PFSK-1 (cell line): ENCODE results near the gene TTC27.

Experiments used
- FOXP2 ChIP-seq: optimal IDR thresholded peaks from 2 replicates; pipeline ENCODE3; 2011; ENCODE audit warnings: borderline replicate concordance, control low read depth, inconsistent platforms; ENCODE audit not compliant: insufficient read depth; ENCODE audit errors: extremely low read length, extremely low read depth
- POLR2AphosphoS5 ChIP-seq: IDR thresholded peaks from 2 replicates; pipeline ENCODE4 v1.6.1; 2012; ENCODE audit warnings: low read depth, mild to moderate bottlenecking, control low read depth, low read length, moderate library complexity
- SIN3A ChIP-seq: IDR thresholded peaks from 2 replicates; pipeline ENCODE4 v1.6.1; 2012; ENCODE audit warnings: mild to moderate bottlenecking, low read length, moderate library complexity, borderline replicate concordance; ENCODE audit not compliant: insufficient read depth
- TAF1 ChIP-seq: IDR thresholded peaks from 2 replicates; pipeline ENCODE4 v1.6.1; 2012; ENCODE audit warnings: low read length, control low read depth, borderline replicate concordance; ENCODE audit not compliant: insufficient read depth
- TF ChIP-seq, protein P1 (sequence below), 2 experiments: IDR thresholded peaks; 2 replicates each; pipeline versions ENCODE4 v1.6.1 to v1.8.0; 2011 to 2012; ENCODE audit warnings: low read depth in 2 of 2, low read length in 2 of 2, control low read depth in 1 of 2, inconsistent platforms in 1 of 2, mild to moderate bottlenecking in 1 of 2, moderate library complexity in 1 of 2; ENCODE audit not compliant: insufficient read depth in 1 of 2

TTC27 gene

DNA sequence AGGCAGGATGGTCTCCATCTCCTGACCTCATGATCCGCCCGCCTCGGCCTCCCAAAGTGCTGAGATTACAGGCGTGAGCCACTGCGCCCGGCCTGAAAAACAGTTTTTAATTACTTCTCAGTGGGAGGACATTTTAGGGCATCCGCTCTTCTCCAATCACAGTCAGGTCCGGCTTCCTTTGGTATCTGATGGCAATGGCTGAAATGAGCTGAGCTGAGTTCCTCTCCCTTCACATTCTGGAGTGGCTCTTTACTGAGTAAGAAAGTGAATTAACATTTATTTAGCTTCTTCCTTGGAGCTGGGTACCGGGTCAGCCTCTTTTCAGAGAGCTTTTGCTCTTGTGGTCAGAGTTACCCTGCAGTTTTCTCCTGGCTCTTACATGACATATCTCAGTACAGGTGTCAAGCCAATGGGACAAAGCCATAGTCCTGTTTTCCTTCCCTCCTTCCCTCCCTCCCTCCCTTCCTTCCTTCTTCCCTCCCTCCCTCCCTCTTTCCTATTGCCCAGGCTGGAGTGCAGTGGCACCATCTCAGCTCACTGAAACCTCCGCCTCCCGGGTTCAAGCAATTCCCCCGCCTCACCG lies 1.1 kb upstream of the TTC27 start:
- TF ChIP-seq POLR2AphosphoS5 = no peak
- no peak for TF ChIP-seq TAF1
- TF ChIP-seq, protein P1, sequence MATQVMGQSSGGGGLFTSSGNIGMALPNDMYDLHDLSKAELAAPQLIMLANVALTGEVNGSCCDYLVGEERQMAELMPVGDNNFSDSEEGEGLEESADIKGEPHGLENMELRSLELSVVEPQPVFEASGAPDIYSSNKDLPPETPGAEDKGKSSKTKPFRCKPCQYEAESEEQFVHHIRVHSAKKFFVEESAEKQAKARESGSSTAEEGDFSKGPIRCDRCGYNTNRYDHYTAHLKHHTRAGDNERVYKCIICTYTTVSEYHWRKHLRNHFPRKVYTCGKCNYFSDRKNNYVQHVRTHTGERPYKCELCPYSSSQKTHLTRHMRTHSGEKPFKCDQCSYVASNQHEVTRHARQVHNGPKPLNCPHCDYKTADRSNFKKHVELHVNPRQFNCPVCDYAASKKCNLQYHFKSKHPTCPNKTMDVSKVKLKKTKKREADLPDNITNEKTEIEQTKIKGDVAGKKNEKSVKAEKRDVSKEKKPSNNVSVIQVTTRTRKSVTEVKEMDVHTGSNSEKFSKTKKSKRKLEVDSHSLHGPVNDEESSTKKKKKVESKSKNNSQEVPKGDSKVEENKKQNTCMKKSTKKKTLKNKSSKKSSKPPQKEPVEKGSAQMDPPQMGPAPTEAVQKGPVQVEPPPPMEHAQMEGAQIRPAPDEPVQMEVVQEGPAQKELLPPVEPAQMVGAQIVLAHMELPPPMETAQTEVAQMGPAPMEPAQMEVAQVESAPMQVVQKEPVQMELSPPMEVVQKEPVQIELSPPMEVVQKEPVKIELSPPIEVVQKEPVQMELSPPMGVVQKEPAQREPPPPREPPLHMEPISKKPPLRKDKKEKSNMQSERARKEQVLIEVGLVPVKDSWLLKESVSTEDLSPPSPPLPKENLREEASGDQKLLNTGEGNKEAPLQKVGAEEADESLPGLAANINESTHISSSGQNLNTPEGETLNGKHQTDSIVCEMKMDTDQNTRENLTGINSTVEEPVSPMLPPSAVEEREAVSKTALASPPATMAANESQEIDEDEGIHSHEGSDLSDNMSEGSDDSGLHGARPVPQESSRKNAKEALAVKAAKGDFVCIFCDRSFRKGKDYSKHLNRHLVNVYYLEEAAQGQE (IDR thresholded peaks at IDR 0.05; ENCODE audit: insufficient read depth in 1 of 2, low read depth in 2 of 2, low read length in 2 of 2) = no peak
- no peak for TF ChIP-seq FOXP2
- TF ChIP-seq SIN3A = no peak

DNA sequence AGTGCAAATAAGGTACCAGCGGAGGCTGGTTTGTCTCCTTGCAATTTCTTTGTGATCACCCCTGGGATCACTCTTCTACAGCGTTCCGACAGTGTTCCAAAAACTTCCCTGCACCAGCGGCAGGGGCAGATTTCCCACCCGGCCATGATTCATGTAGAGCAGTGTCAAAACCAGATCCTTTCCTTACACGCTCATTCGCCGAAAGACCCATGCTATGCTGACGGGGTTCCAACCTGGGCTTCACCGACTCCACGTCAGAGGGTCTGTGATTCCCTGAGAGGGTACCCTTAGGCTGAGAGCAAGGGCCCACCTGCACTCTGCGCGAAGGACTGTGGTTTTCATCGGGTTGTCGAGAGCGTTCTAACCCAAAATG lies 423 bp upstream of the TTC27 start:
- TF ChIP-seq FOXP2 = no peak
- TF ChIP-seq TAF1 = no peak
- no peak for TF ChIP-seq SIN3A
- TF ChIP-seq, protein P1 (IDR thresholded peaks at IDR 0.05; ENCODE audit: insufficient read depth in 1 of 2, low read depth in 2 of 2, low read length in 2 of 2) = no peak
- no peak for TF ChIP-seq POLR2AphosphoS5

DNA sequence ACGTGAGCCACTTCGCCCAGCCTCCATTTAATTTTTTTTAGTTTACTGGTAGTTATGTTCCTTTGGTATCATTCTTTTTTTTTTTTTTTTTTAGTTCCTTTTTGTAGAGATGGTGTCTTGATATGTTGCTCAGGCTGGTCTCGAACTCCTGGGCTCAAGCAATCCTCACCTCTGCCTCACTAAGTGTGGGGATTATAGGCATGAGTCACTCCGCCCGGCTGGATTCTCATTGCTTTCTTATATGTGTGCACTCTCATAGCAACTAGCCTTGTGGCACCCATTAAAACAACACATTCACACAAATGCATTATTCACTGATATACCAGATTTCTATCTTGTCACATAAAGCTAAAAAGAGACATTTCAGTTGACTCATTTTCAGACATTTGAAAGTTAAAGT lies 4.2 kb downstream of the TTC27 start:
- TF ChIP-seq FOXP2 (no peak), TAF1 (no peak), POLR2AphosphoS5 (no peak), SIN3A (no peak)
- TF ChIP-seq, protein P1 (IDR thresholded peaks at IDR 0.05; ENCODE audit: insufficient read depth in 1 of 2, low read depth in 2 of 2, low read length in 2 of 2) = no peak

DNA sequence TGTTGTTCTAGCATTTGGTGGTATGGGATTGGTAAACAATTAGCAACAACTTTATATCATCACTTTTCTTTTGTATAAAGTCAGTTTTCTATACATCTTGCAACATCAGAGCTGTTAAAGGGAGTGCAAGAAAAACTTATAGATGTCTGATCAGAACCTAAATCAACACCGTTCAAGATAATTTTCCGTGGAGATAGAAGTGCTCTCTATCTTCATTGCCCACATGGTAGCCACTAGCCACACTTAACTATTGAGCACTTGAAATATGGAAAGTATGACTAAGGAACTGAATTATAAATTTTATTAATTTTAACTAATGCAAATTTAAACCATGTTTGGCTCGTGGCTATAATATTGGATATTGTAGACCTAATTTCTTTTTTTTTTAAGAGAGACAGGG lies 5.2 kb downstream of the TTC27 start:
- no peak for TF ChIP-seq TAF1
- no peak for TF ChIP-seq FOXP2

DNA sequence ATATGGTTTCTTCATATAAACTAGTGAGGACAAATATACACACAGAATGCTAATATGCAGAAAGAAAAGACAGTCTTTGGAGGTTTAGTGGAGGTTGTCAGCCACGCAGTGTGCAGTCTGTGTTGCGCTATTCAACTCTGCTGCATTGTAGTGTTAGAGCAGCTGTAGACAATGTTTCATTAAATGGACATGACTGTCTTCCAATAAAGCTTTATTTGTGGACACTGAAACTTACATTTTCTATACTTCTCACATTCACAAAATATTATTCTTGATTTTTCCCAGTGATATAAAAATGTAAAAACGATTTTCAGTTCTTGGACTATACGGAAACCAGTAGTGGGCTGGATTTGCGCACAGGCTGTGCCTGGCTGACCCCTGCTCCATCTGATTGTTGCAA lies 13.3 kb downstream of the TTC27 start:
- TF ChIP-seq, protein P1 (IDR thresholded peaks at IDR 0.05; ENCODE audit: insufficient read depth in 1 of 2, low read depth in 2 of 2, low read length in 2 of 2) = no peak
- no peak for TF ChIP-seq TAF1
- TF ChIP-seq FOXP2 = no peak

DNA sequence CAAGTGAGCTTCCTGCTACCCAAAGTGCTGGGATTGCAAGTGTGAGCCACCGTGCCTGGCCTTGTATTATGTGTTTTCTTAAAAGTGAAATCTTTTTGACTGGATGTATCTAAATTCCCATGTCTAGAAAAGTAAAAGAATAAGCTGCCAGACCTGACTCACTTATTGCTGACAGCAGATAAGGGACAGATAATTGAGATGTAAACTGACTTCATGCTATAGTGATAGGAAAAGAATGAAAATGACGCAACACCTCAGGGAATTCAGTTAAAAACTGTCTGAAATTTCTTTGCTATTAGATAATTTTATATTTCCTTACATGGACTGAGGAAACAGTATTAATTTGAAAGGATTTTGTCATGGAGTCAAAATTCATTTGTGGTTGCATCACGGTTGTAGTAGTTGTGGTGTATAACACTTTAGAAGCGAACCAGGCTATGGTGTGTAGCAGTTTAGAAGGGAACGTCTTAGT lies 19.4 kb downstream of the TTC27 start:
- no peak for TF ChIP-seq FOXP2
- TF ChIP-seq, protein P1 (IDR thresholded peaks at IDR 0.05; ENCODE audit: insufficient read depth in 1 of 2, low read depth in 2 of 2, low read length in 2 of 2) = no peak
- TF ChIP-seq TAF1 = no peak
- no peak for TF ChIP-seq POLR2AphosphoS5
- no peak for TF ChIP-seq SIN3A
